Natural killer cell treated with Interleukin-12 subunit alpha and Interleukin-12 subunit beta and Interleukin-15 and Interleukin-18, amount 100 ng/mL, for 72 hours (primary cell): Measurements from ENCODE around the gene CRYBA1. TPM values are rescaled to one million over a fixed set of nuclear protein-coding genes. Genes with fewer than 3 reads are reported as not detected.
"Not testable (repeated sequence)": the region's sequence is repeated elsewhere in the genome, so short reads cannot be mapped to it uniquely, and the experiment has no call there.

ENCODE experiments used
- ATAC-seq, 2 donors: fragments of 150-1000 bp; cut with Tn5 transposase in 1 of 2; sonication (Bioruptor Pico), chemical (Tn5 transposase) in 1 of 2; 2 replicates each; pipeline ENCODE4 v1.10.0; 2021
- DNase-seq: peaks from one replicate; pipeline ENCODE4 v3.0.0; 2022; ENCODE audit warnings: low spot score
- H3K27ac Mint-ChIP-seq, 2 donors: 1 replicate in 1 of 2; 2 replicates in 1 of 2; pipeline ENCODE4 v1.8.0; 2022; ENCODE audit warnings: mixed read lengths in 2 of 2, mild to moderate bottlenecking in 1 of 2, moderate library complexity in 1 of 2
- H3K27me3 Mint-ChIP-seq, 2 donors: 1 replicate in 1 of 2; 2 replicates in 1 of 2; pipeline ENCODE4 v1.8.0; 2022; ENCODE audit warnings: mixed read lengths in 2 of 2
- H3K36me3 Mint-ChIP-seq: one replicate; pipeline ENCODE4 v1.8.0; 2022; ENCODE audit warnings: mixed read lengths
- H3K4me1 Mint-ChIP-seq, 2 donors: 1 replicate in 1 of 2; 2 replicates in 1 of 2; pipeline ENCODE4 v1.8.0; 2022; ENCODE audit warnings: low read depth in 2 of 2, mixed read lengths in 2 of 2, mild to moderate bottlenecking in 1 of 2
- H3K4me3 Mint-ChIP-seq: one replicate; pipeline ENCODE4 v1.8.0; 2022; ENCODE audit warnings: mixed read lengths
- H3K9me3 Mint-ChIP-seq: 2 replicates; pipeline ENCODE4 v1.8.0; 2022; ENCODE audit warnings: mixed read lengths
- total RNA-seq, 2 donors: library from RNA; stranded (reverse); gene quantifications; one replicate each; pipeline ENCODE4 v1.2.3, GENCODE V29; 2022

CRYBA1 gene
- total RNA-seq, 2 donors from 2014 or later: not detected

GRCh38 chr17:29243792-29244191, 2.9 kb upstream of the CRYBA1 start:
- ATAC-seq: no peak
- H3K4me1 Mint-ChIP-seq: peaks cover 12 to 16% of the 10 kb centered on the region in 2 donors
- DNase-seq: no peak
- no peak overlapping the region for H3K27ac Mint-ChIP-seq
- H3K36me3 Mint-ChIP-seq: no peaks in the 10 kb centered on the region
- no peaks in the 10 kb centered on the region for H3K27me3 Mint-ChIP-seq
- H3K9me3 Mint-ChIP-seq: no peaks in the 10 kb centered on the region
- H3K4me3 Mint-ChIP-seq: no peak overlapping the region

DNA sequence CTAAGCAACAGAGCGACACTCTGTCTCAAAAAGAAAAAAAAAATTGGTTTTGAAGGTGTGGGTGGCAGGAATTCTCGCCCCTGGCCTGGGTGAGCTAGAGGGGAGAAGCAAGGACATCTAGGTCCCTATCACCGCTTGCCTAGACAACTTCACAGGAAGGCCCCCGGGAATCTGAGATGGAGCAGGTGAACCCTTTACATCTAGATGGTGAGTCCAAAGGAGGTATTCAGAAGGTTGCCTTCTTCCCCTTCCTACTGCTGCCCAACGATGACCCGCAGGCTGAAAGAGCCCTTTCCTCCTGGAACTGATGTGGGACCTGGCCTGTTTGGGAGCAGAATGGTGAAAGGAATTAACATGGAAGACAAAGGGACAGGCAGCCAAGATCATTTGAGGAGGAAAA, 1.3 kb upstream of the CRYBA1 start:
- Mint-ChIP-seq H3K9me3 (no peaks in the 10 kb centered on the region), H3K27me3 (no peaks in the 10 kb centered on the region), H3K36me3 (no peaks in the 10 kb centered on the region), H3K4me3 (no peak overlapping the region), H3K4me1 (peaks cover 10 to 11% of the 10 kb centered on the region in 2 donors), H3K27ac (no peak overlapping the region)
- DNase-seq (no peak), ATAC-seq (no peak)

- Mint-ChIP-seq H3K4me3 (no peak overlapping the region), H3K27me3 (no peaks in the 10 kb centered on the region), H3K9me3 (no peaks in the 10 kb centered on the region), H3K36me3 (no peaks in the 10 kb centered on the region), H3K27ac (no peak overlapping the region), H3K4me1 (peaks cover 0 to 8% of the 10 kb centered on the region in 2 donors)
- no peak for DNase-seq
- ATAC-seq: no peak
Observed at GRCh38 chr17:29247219-29247618, 560 bp downstream of the CRYBA1 start.

GRCh38 chr17:29248845-29249244, 2.2 kb downstream of the CRYBA1 start:
- Mint-ChIP-seq H3K27ac (no peak overlapping the region), H3K27me3 (no peaks in the 10 kb centered on the region), H3K9me3 (no peaks in the 10 kb centered on the region), H3K36me3 (no peaks in the 10 kb centered on the region), H3K4me3 (no peak overlapping the region), H3K4me1 (peaks cover 0 to 6% of the 10 kb centered on the region in 2 donors)
- ATAC-seq: no peak
- DNase-seq: no peak

DNA sequence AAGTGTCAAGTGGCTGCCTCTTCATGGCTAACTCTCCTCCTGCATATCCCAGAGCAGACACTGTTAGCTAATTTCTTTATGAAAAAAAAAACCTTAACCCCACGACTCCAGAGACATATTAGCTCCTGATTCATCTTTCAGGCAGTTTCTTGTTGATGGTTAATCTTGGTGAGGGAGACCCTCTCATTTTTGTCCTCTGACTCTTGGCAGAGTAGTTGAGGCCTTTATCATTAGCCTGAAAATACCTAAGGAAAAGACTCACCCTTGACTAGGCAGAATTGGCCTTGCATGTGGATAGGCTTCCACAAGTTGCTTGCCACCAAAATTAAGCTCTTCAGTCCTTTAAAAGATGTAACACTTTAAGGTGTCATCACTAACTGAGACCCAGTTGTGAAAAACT, 4.0 kb downstream of the CRYBA1 start:
- DNase-seq: no peak
- H3K9me3 Mint-ChIP-seq: no peaks in the 10 kb centered on the region
- H3K27me3 Mint-ChIP-seq: no peaks in the 10 kb centered on the region
- H3K4me3 Mint-ChIP-seq: no peak overlapping the region
- no peak for ATAC-seq
- H3K36me3 Mint-ChIP-seq: no peaks in the 10 kb centered on the region
- H3K27ac Mint-ChIP-seq: no peak overlapping the region
- H3K4me1 Mint-ChIP-seq: peaks cover 0 to 9% of the 10 kb centered on the region in 2 donors

DNA sequence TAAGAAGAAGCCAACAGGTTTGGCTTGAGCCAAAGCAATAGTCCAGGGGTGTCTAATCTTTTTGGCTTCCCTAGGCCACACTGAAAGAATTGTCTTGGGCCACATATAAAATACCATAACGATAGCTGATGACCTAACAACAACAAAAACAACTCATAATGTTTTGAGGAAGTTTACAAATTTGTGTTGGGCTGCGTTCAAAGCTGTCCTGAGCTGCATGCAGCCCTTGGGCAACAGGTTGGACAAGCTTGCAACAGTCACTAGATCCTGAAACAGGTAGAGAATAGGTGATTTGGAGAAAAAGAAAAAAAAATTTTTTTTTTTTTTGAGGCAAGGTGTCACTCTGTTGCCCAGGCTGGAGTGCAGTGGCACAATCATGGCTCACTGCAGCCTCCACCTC, 4.5 kb downstream of the CRYBA1 start:
- no peak overlapping the region for H3K27ac Mint-ChIP-seq
- H3K9me3 Mint-ChIP-seq: no peaks in the 10 kb centered on the region
- H3K27me3 Mint-ChIP-seq: no peaks in the 10 kb centered on the region
- no peaks in the 10 kb centered on the region for H3K36me3 Mint-ChIP-seq
- H3K4me1 Mint-ChIP-seq: peaks cover 0 to 12% of the 10 kb centered on the region in 2 donors
- ATAC-seq: no peak
- no peak overlapping the region for H3K4me3 Mint-ChIP-seq
- no peak for DNase-seq

GRCh38 chr17:29252101-29252791, 5.6 kb downstream of the CRYBA1 start:
- Mint-ChIP-seq H3K4me1 (peaks cover 3 to 18% of the 10 kb centered on the region in 2 donors), H3K4me3 (no peak overlapping the region), H3K9me3 (no peaks in the 10 kb centered on the region), H3K27me3 (no peaks in the 10 kb centered on the region), H3K36me3 (peaks cover 3% of the 10 kb centered on the region), H3K27ac (no peak overlapping the region)
- ATAC-seq (no peak), DNase-seq (no peak)

DNA sequence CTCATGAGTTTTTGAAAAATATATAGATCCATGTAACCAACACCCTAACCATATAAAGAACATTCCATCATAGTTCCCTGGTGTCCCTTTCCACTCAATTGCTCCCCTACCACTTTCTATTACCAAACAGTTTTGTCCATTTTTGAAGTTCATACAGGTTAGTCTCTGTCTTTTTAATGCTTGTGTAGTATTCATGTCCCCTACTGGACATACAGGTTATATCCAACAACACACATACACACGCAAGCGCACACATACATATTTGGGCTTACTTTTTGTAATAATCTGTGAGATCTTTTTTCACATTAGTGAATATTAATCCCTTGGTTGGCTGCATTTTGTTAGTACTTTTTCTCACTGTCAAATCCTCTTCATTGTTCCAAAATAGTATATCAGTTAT, 6.4 kb downstream of the CRYBA1 start:
- H3K36me3 Mint-ChIP-seq: peaks cover 7% of the 10 kb centered on the region
- H3K27me3 Mint-ChIP-seq: no peaks in the 10 kb centered on the region
- H3K4me1 Mint-ChIP-seq: peaks cover 10 to 23% of the 10 kb centered on the region in 2 donors
- H3K9me3 Mint-ChIP-seq: no peaks in the 10 kb centered on the region
- ATAC-seq: no peak
- no peak overlapping the region for H3K27ac Mint-ChIP-seq
- DNase-seq: no peak
- H3K4me3 Mint-ChIP-seq: no peak overlapping the region

DNA sequence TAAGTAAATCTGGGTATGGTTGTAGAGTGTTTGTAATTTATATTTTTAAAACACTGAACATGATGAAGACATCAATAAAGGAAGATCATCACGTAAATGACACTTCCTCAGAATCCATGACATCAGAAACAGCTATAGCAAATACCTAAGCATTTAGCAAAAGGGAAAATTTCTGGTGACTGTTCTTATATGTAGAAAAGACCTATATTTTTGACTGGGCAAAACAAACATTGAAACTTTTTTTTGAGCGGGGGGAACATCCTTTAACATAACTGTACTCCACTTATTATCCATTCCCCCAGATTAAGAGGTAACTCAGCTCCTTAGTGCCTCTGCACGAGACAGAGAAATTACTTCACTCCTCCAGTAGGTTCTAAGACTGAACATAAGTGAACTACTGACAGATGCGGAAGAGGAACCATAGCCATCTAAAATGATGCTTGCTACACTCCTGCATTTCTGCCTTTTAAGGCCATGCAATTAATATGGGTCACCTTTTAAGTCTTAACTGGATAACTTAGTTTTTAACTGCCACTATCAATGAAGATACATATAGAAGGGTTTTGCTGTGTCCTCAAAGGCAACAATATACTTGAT, 9.4 kb downstream of the CRYBA1 start:
- Mint-ChIP-seq H3K27ac (peak overlapping the region in 1 of 2 donors; percentile 67), H3K4me3 (no peak overlapping the region), H3K4me1 (peaks cover 14 to 31% of the 10 kb centered on the region in 2 donors), H3K27me3 (no peaks in the 10 kb centered on the region), H3K36me3 (peaks cover 8% of the 10 kb centered on the region), H3K9me3 (no peaks in the 10 kb centered on the region)
- DNase-seq (no peak), ATAC-seq (no peak)

GRCh38 chr17:29256735-29257466, 10.2 kb downstream of the CRYBA1 start:
- Mint-ChIP-seq H3K4me3 (no peak overlapping the region), H3K36me3 (peaks cover 16% of the 10 kb centered on the region), H3K27me3 (no peaks in the 10 kb centered on the region), H3K27ac (peak overlapping the region; percentile 38 to 67), H3K9me3 (no peaks in the 10 kb centered on the region), H3K4me1 (peaks cover 14 to 30% of the 10 kb centered on the region in 2 donors)
- DNase-seq: no peak
- no peak for ATAC-seq

GRCh38 chr17:29257756-29258155, 11.1 kb downstream of the CRYBA1 start:
- peak overlapping the region; percentile 38 to 67 for H3K27ac Mint-ChIP-seq
- DNase-seq (no peak), ATAC-seq (no peak)
- no peak overlapping the region for H3K4me3 Mint-ChIP-seq
- H3K9me3 Mint-ChIP-seq: no peaks in the 10 kb centered on the region
- peaks cover 14 to 28% of the 10 kb centered on the region in 2 donors for H3K4me1 Mint-ChIP-seq
- no peaks in the 10 kb centered on the region for H3K27me3 Mint-ChIP-seq
- H3K36me3 Mint-ChIP-seq: peaks cover 18% of the 10 kb centered on the region

DNA sequence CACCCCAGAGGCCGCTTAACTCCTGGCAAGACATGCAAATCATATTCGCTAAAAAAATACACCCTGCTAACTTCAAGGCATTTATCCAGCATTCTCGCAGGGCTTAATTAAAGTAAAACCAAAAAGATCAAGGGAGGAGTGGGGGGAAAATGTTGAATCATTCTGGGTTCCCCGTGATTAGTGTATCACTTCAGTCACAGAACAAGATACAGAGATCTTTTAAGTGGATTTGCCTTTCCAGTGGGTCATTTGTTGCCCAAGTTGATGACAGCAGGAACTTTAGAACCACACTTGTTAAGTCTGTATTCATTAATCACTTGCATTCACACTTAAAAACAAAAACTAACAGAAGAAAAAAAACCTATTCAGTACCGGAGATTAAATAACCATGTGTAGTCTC, 17.3 kb downstream of the CRYBA1 start:
- DNase-seq (no peak), ATAC-seq (no peak)
- H3K36me3 Mint-ChIP-seq: peaks cover 19% of the 10 kb centered on the region
- H3K4me3 Mint-ChIP-seq: no peak overlapping the region
- no peaks in the 10 kb centered on the region for H3K27me3 Mint-ChIP-seq
- H3K4me1 Mint-ChIP-seq: peaks cover 0 to 10% of the 10 kb centered on the region in 2 donors
- H3K27ac Mint-ChIP-seq: peak overlapping the region in 1 of 2 donors; percentile 31
- no peaks in the 10 kb centered on the region for H3K9me3 Mint-ChIP-seq

DNA sequence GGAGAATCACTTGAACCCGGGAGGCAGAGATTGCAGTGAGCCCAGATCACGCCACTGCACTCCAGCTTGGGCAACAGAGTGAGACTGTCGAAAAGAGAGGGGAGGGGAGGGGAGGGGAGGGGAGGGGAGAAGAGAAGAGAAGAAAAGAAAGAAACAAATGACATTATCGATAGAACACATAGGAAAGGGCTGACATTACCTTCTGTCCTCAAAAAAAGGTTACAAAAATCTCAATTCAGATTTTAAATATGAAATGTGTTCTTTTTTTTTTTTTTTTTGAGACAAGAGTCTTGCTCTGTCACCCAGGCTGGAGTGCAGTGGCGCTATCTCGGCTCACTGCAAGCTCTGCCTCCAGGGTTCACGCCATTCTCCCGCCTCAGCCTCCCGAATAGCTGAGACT, 25.3 kb downstream of the CRYBA1 start:
- peaks cover 15% of the 10 kb centered on the region for H3K36me3 Mint-ChIP-seq
- DNase-seq, H3K27ac Mint-ChIP-seq, H3K9me3 Mint-ChIP-seq, H3K27me3 Mint-ChIP-seq, ATAC-seq, H3K4me3 Mint-ChIP-seq: not testable (repeated sequence)
- H3K4me1 Mint-ChIP-seq: peaks cover 30 to 32% of the 10 kb centered on the region in 2 donors

DNA sequence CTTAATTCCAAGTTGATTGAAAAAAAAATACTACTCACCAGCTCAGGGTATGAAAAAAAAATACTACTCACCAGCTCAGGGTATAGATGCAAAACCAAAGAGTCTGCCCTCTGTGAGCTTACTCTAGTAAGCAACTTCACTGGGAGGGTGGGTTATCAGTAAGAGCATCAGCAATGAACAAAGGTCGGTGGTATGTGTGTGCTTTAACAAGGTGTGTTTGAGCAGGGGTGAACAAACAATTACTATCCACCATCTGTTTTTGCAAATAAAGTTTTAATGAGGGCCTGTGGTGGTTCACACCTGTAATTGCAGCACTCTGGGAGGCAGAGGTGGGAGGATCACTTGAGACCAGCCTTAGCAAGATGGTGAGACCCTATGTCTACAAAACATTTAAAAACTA, 27.3 kb downstream of the CRYBA1 start:
- H3K27me3 Mint-ChIP-seq: no peaks in the 10 kb centered on the region
- H3K4me1 Mint-ChIP-seq: peaks cover 36 to 38% of the 10 kb centered on the region in 2 donors
- H3K27ac Mint-ChIP-seq: no peak overlapping the region
- no peak overlapping the region for H3K4me3 Mint-ChIP-seq
- DNase-seq (no peak), ATAC-seq (no peak)
- H3K36me3 Mint-ChIP-seq: peaks cover 24% of the 10 kb centered on the region
- no peaks in the 10 kb centered on the region for H3K9me3 Mint-ChIP-seq
